Neural progenitor cell (in vitro differentiated cells): Measurements from ENCODE around the gene FILIP1.

Experiments used
- EZH2 ChIP-seq: fragments of 200-600 bp; sonication (generic); IDR thresholded peaks from 2 replicates; pipeline ENCODE4 v1.6.1; 2017; ENCODE audit warnings: antibody characterized with exemption, mild to moderate bottlenecking, moderate library complexity
- EZH2phosphoT487 ChIP-seq: fragments of 200-600 bp; sonication (generic); IDR thresholded peaks from 2 replicates; pipeline ENCODE4 v1.6.1; 2017; ENCODE audit warnings: antibody characterized with exemption
- TF ChIP-seq, protein P1 (sequence below): fragments of 200-600 bp; sonication (generic); IDR thresholded peaks from 2 replicates; pipeline ENCODE4 v1.5.1; 2017; ENCODE audit warnings: antibody characterized with exemption, mild to moderate bottlenecking

- TF ChIP-seq, protein P1, sequence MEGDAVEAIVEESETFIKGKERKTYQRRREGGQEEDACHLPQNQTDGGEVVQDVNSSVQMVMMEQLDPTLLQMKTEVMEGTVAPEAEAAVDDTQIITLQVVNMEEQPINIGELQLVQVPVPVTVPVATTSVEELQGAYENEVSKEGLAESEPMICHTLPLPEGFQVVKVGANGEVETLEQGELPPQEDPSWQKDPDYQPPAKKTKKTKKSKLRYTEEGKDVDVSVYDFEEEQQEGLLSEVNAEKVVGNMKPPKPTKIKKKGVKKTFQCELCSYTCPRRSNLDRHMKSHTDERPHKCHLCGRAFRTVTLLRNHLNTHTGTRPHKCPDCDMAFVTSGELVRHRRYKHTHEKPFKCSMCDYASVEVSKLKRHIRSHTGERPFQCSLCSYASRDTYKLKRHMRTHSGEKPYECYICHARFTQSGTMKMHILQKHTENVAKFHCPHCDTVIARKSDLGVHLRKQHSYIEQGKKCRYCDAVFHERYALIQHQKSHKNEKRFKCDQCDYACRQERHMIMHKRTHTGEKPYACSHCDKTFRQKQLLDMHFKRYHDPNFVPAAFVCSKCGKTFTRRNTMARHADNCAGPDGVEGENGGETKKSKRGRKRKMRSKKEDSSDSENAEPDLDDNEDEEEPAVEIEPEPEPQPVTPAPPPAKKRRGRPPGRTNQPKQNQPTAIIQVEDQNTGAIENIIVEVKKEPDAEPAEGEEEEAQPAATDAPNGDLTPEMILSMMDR: no peak
- TF ChIP-seq EZH2 (no peak), EZH2phosphoT487 (no peak)
These were observed 56.7 kb downstream of the FILIP1 start for GRCh38 chr6:75436869-75437268.
